MCF 10A (cell line): Measurements from ENCODE around the gene RALA. TPM values are rescaled to one million over a fixed set of nuclear protein-coding genes. Genes with fewer than 3 reads are reported as not detected.

Experiments used
- BruUV-seq: library from RNA; stranded (reverse); fragments of 400-500 nt; replicated peaks from 2 replicates; lab custom pipeline; 2021; lab: Mats Ljungman, UMichigan
- CTCF ChIA-PET: fragments of 300-600 bp; sonication (Branson Sonifier 250); formaldehyde crosslinking; extraction: SDS; loops from one replicate; lab custom pipeline; 2021; ENCODE audit warnings: antibody characterized with exemption, inconsistent platforms; lab: Yijun Ruan, JAX
- POLR2A ChIA-PET: fragments of 300-600, 350-650 bp; sonication (Branson Sonifier 250); formaldehyde crosslinking; extraction: SDS; loops from one replicate; lab custom pipeline; 2020; ENCODE audit warnings: antibody characterized with exemption, inconsistent platforms; lab: Yijun Ruan, JAX
- DNase-seq: peaks from one replicate; pipeline ENCODE4 v3.0.0-alpha.2; 2018; ENCODE audit not compliant: unreplicated experiment
- H3K27ac Mint-ChIP-seq: one replicate; pipeline ENCODE4 v1.8.0; 2022; ENCODE audit warnings: mild to moderate bottlenecking, low read depth, mixed read lengths; ENCODE audit not compliant: unreplicated experiment
- H3K27me3 Mint-ChIP-seq: one replicate; pipeline ENCODE4 v1.8.0; 2022; ENCODE audit warnings: mixed read lengths; ENCODE audit not compliant: insufficient read depth, unreplicated experiment
- H3K36me3 Mint-ChIP-seq: one replicate; pipeline ENCODE4 v1.8.0; 2022; ENCODE audit warnings: mild to moderate bottlenecking, moderate library complexity, mixed read lengths; ENCODE audit not compliant: insufficient read depth, unreplicated experiment
- H3K4me1 Mint-ChIP-seq: one replicate; pipeline ENCODE4 v1.8.0; 2022; ENCODE audit warnings: mixed read lengths; ENCODE audit not compliant: insufficient read depth, unreplicated experiment
- H3K4me3 Mint-ChIP-seq: one replicate; pipeline ENCODE4 v1.8.0; 2022; ENCODE audit warnings: mild to moderate bottlenecking, moderate library complexity, mixed read lengths; ENCODE audit not compliant: unreplicated experiment
- H3K9me3 Mint-ChIP-seq: one replicate; pipeline ENCODE4 v1.8.0; 2022; ENCODE audit warnings: mixed read lengths; ENCODE audit not compliant: unreplicated experiment
- CTCF ChIP-seq: fragments of 200-600 bp; IDR thresholded peaks from one replicate; pipeline ENCODE4 v1.8.0; 2022; ENCODE audit warnings: antibody characterized with exemption, mild to moderate bottlenecking; ENCODE audit not compliant: unreplicated experiment
- intact Hi-C: fragments of 100-400 bp; cut with micrococcal nuclease; formaldehyde crosslinking; loops from 2 replicates; pipeline ENCODE4 v1.14.1; 2022
- total RNA-seq: library from RNA; stranded (reverse); gene quantifications from 2 replicates; pipeline ENCODE4 v1.2.3, GENCODE V29; 2022

Gene RALA
- total RNA-seq, 1 experiment from 2014 or later = 34.1 TPM

GRCh38 chr7:39602351-39602750 lies 21.0 kb upstream of the RALA start:
- no peak for TF ChIP-seq CTCF
- ChIA-PET CTCF (interaction anchor here (0.7 kb wide), 1 partner anchor 902 kb away, joined by 3 read pairs; no protein-coding TSS in a partner anchor), POLR2A (no interaction called here)
- H3K4me1 Mint-ChIP-seq = peaks cover 9% of the 10 kb centered on the region
- H3K27me3 Mint-ChIP-seq = no peaks in the 10 kb centered on the region
- no peak overlapping the region for H3K27ac Mint-ChIP-seq
- no peak for DNase-seq
- no peak overlapping the region for H3K4me3 Mint-ChIP-seq
- intact Hi-C loops = no loop called here
- no TSS peak for BruUV-seq
- no peaks in the 10 kb centered on the region for H3K9me3 Mint-ChIP-seq
- H3K36me3 Mint-ChIP-seq = no peaks in the 10 kb centered on the region

- Mint-ChIP-seq H3K36me3 (no peaks in the 10 kb centered on the region), H3K27me3 (no peaks in the 10 kb centered on the region), H3K4me1 (peaks cover 17% of the 10 kb centered on the region), H3K9me3 (no peaks in the 10 kb centered on the region), H3K27ac (no peak overlapping the region), H3K4me3 (no peak overlapping the region)
- intact Hi-C loops = no loop called here
- BruUV-seq = no TSS peak
- DNase-seq = no peak
- no peak for TF ChIP-seq CTCF
- CTCF ChIA-PET = no interaction called here
- POLR2A ChIA-PET = interaction anchor here (1.0 kb wide), 1 partner anchor 19 kb away, joined by 3 read pairs; no protein-coding TSS in a partner anchor
Measured at GRCh38 chr7:39603924-39604323, 19.4 kb upstream of the RALA start.

DNA sequence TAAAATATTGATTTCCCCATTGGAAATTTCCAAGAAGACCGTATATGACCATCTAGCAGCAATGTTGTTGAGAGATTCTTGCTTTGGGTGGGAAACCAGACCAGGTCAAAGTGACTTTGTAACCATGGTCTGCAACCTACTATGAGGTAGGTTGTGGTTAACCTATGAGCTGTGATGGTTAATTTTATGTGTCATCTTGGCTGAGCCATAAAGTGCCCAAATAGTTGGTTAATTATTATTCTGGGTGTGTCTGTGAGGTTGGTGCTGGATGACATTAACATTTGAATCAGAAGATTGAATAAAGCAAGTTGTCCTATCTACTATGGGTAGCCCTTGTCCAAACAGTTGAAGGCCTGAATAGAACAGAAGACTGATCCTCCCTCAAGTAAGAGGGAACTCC lies 18.3 kb upstream of the RALA start:
- ChIA-PET CTCF (interaction anchor here (0.9 kb wide), 1 partner anchor 24 kb away, joined by 5 read pairs; no protein-coding TSS in a partner anchor), POLR2A (interaction anchor here (0.6 to 1.6 kb wide), 2 partner anchors 18 to 1135 kb away, joined by 3 to 6 read pairs; partner anchors contain the start of gene RALA)
- no TSS peak for BruUV-seq
- Mint-ChIP-seq H3K27ac (no peak overlapping the region), H3K27me3 (no peaks in the 10 kb centered on the region), H3K4me1 (peaks cover 22% of the 10 kb centered on the region), H3K4me3 (no peak overlapping the region), H3K36me3 (no peaks in the 10 kb centered on the region), H3K9me3 (no peaks in the 10 kb centered on the region)
- no peak for TF ChIP-seq CTCF
- intact Hi-C loops = no loop called here
- no peak for DNase-seq

GRCh38 chr7:39606352-39606751 lies 17.0 kb upstream of the RALA start:
- no peak overlapping the region for H3K4me3 Mint-ChIP-seq
- ChIA-PET POLR2A (interaction anchor here (1.6 kb wide), 1 partner anchor 16 kb away, joined by 6 read pairs; the partner anchor contains the start of gene RALA), CTCF (interaction anchor here (0.7 kb wide), 1 partner anchor 19 kb away, joined by 4 read pairs; no protein-coding TSS in a partner anchor)
- intact Hi-C loops = no loop called here
- H3K4me1 Mint-ChIP-seq = peaks cover 22% of the 10 kb centered on the region
- no peaks in the 10 kb centered on the region for H3K36me3 Mint-ChIP-seq
- no peak for DNase-seq
- no peak overlapping the region for H3K27ac Mint-ChIP-seq
- no peaks in the 10 kb centered on the region for H3K27me3 Mint-ChIP-seq
- TF ChIP-seq CTCF = no peak
- no peaks in the 10 kb centered on the region for H3K9me3 Mint-ChIP-seq
- no TSS peak for BruUV-seq
